ENCODE results near the gene CST4.

DNA sequence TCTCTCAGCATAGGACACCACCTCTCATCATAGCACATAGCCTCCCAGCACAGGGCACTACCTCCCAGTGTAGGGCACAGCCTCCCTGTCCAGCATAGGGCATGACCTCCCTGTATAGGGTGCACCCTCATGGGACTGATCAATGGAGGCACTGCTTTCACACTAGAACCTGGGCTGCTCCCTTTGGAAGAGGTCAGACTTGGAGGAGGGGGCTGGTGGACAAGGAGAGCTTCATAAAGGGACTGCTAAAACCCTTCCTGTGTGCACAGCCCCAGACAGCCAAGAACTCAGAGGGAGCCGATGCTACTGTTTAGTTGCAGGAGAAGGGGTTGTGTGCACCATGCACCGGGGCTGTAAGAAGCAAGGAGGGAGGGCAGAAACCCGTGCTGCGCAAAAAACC is 21.9 kb upstream of the CST4 start:
- TF ChIP-seq, protein P1, sequence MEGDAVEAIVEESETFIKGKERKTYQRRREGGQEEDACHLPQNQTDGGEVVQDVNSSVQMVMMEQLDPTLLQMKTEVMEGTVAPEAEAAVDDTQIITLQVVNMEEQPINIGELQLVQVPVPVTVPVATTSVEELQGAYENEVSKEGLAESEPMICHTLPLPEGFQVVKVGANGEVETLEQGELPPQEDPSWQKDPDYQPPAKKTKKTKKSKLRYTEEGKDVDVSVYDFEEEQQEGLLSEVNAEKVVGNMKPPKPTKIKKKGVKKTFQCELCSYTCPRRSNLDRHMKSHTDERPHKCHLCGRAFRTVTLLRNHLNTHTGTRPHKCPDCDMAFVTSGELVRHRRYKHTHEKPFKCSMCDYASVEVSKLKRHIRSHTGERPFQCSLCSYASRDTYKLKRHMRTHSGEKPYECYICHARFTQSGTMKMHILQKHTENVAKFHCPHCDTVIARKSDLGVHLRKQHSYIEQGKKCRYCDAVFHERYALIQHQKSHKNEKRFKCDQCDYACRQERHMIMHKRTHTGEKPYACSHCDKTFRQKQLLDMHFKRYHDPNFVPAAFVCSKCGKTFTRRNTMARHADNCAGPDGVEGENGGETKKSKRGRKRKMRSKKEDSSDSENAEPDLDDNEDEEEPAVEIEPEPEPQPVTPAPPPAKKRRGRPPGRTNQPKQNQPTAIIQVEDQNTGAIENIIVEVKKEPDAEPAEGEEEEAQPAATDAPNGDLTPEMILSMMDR (IDR thresholded peaks at IDR 0.05) = no peak
- TF ChIP-seq ZFX (IDR thresholded peaks at IDR 0.05; ENCODE audit: borderline replicate concordance) = no peak

Measured in 22Rv1 (cell line).